Measurements from ENCODE around the gene TUBB2B. TPM values are rescaled to one million over a fixed set of nuclear protein-coding genes. Genes with fewer than 3 reads are reported as not detected.

The TUBB2B gene
- total and polyA plus RNA-seq, 9 of the 15 experiments (the other 6 are each of a cell fraction or from before 2014, with no cell fraction given), result 0.11 to 9.7 (median 4.6) TPM

DNA sequence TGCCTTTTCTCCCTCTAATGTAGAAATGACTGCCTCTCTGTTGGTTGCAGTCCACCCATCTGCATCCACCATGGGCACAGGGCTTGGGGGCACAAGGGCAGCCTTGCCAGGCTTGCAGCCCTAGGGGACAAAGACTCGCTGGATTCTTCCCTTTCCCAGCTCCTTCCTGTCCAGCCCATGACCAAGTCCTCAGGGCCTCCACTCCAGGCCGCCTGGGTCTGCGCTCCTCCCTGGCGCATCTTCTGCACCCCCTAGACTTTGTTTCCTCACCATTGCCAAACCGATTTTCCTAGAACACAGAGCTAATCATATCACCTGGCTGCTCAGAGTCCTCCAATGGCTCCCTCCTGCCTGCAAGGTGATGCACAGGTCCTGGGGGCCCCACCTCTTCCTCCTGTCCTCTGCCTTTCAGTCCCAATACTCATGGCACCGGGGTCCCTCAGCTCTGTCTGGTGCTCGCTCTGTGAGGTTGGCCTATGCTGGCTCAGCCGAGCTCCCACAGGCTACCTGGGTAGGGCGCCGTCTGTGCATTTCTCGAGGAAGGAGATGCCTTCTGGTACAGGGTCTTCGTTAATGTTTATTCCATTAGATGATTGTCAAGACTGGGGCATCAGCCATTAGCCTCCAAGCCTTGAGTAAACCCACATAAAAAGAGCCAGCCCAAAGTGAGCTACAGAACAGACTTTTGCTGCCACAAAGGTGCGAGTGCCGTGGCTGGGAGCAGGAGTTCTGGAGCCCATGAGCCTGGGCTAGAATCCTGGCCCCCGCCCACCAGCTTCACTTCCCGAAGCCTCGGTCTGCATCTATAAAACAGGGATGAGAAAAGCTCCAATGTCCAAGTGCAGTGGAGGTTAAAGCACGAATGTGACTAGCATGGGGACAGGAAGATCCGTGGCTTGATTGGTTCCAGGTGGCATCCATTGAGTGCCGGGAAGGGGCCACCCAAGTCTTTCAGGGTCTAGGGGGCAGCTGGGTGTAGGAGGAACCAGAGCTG, 49.0 kb upstream of the TUBB2B start:
- Histone ChIP-seq H2AFZ (ENCODE audit: low read depth, low read length) (no peak overlapping the region), H3K9me1 (ENCODE audit: control insufficient read depth, insufficient read depth, low read length) (no peaks in the 10 kb centered on the region), H3K27me3 (ENCODE audit: control insufficient read depth in 2 of 2, insufficient read depth in 2 of 2, low read length in 2 of 2) (no peaks in the 10 kb centered on the region), H3K79me2 (ENCODE audit: control insufficient read depth, insufficient read depth, low read length) (no peaks in the 10 kb centered on the region), H4K20me1 (replicated peaks; ENCODE audit: control insufficient read depth, insufficient read depth, low read length) (no peaks in the 10 kb centered on the region; the same call in 1 of the 2 replicates), H3K4me1 (replicated peaks in 1 of 2; ENCODE audit: control insufficient read depth in 2 of 2, insufficient read depth in 2 of 2, low read length in 2 of 2) (peaks cover 0 to 11% of the 10 kb centered on the region in 2 experiments; a peak in 2 of 5 replicates), H3K4me3 (no peak overlapping the region), H3K9me3 (replicated peaks; ENCODE audit: control insufficient read depth, insufficient read depth, low read depth, low read length) (no peaks in the 10 kb centered on the region), H3K9ac (ENCODE audit: insufficient read depth in 1 of 2, low read depth in 2 of 2, low read length in 2 of 2) (no peak overlapping the region), H3K27ac (ENCODE audit: extremely low read depth, low read depth, low read length) (no peak overlapping the region), H3K4me2 (ENCODE audit: insufficient read depth, low read length) (no peak overlapping the region), H3K36me3 (ENCODE audit: control insufficient read depth, insufficient read depth, low read length) (peaks cover 19% of the 10 kb centered on the region)
- ATAC-seq (no peak), FAIRE-seq (no peak), DNase-seq (ENCODE audit: extremely low read depth in 1 of 4, low spot score in 3 of 4) (no peak)
- WGBS (ENCODE audit: insufficient coverage, low coverage, missing lambda C conversion rate), result 68% methylated on average over 20 of the region's 20 CpGs
- TF ChIP-seq SUPT5H (IDR thresholded peaks at IDR 0.05), result 0 out of 2 replicates have a peak, but pooled peaks have one; percentile 13
- TF ChIP-seq, protein P1, sequence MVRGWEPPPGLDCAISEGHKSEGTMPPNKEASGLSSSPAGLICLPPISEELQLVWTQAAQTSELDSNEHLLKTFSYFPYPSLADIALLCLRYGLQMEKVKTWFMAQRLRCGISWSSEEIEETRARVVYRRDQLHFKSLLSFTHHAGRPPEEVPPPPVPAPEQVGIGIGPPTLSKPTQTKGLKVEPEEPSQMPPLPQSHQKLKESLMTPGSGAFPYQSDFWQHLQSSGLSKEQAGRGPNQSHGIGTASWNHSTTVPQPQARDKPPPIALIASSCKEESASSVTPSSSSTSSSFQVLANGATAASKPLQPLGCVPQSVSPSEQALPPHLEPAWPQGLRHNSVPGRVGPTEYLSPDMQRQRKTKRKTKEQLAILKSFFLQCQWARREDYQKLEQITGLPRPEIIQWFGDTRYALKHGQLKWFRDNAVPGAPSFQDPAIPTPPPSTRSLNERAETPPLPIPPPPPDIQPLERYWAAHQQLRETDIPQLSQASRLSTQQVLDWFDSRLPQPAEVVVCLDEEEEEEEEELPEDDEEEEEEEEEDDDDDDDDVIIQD (CRISPR knock-in tag; IDR thresholded peaks at IDR 0.05), result no peak
- ChIA-PET POLR2A (interaction anchor here (0.6 to 1.1 kb wide), 2 partner anchors 12 to 366 kb away, joined by 3 read pairs; no protein-coding TSS in a partner anchor), CTCF (ENCODE audit: low intra/inter-chr PET ratio) (no interaction called here)
- BruUV-seq (replicated peaks), result no TSS peak
- in situ Hi-C loops (cut with MboI) (loop anchor here (10.0 kb wide), 1 partner anchor 738 kb away; no protein-coding TSS in a partner anchor), intact Hi-C loops (cut with micrococcal nuclease) (no loop called here)
